Measurements from ENCODE around the gene WASF1.

The WASF1 gene

GRCh38 chr6:110185879-110186278 lies 6.4 kb upstream of the WASF1 start:
- Histone ChIP-seq H3K4me3 (ENCODE audit: low read depth, low read length) (no peak overlapping the region), H3K4me2 (ENCODE audit: low read length) (no peak overlapping the region), H3K79me2 (peaks cover 65% of the 10 kb centered on the region), H3K9me3 (ENCODE audit: control insufficient read depth, low read length) (no peaks in the 10 kb centered on the region), H2AFZ (no peak overlapping the region), H3K36me3 (ENCODE audit: control insufficient read depth, insufficient read depth, low read length) (no peaks in the 10 kb centered on the region), H3K27ac (no peak overlapping the region), H3K9ac (no peak overlapping the region), H3K4me1 (peaks cover 20% of the 10 kb centered on the region), H3K27me3 (ENCODE audit: control insufficient read depth, insufficient read depth, low read length) (no peaks in the 10 kb centered on the region)
- no peak for TF ChIP-seq CTCF (IDR thresholded peaks at IDR 0.05)

- Histone ChIP-seq H3K79me2 (peaks cover 51% of the 10 kb centered on the region), H3K4me1 (peaks cover 18% of the 10 kb centered on the region), H3K4me2 (ENCODE audit: low read length) (no peak overlapping the region), H3K36me3 (ENCODE audit: control insufficient read depth, insufficient read depth, low read length) (no peaks in the 10 kb centered on the region), H3K9me3 (ENCODE audit: control insufficient read depth, low read length) (no peaks in the 10 kb centered on the region), H2AFZ (no peak overlapping the region), H3K27me3 (ENCODE audit: control insufficient read depth, insufficient read depth, low read length) (no peaks in the 10 kb centered on the region), H3K27ac (no peak overlapping the region), H3K4me3 (ENCODE audit: low read depth, low read length) (no peak overlapping the region), H3K9ac (no peak overlapping the region)
- no peak for TF ChIP-seq CTCF (IDR thresholded peaks at IDR 0.05)
Measured at GRCh38 chr6:110183292-110183885, 3.9 kb upstream of the WASF1 start.

DNA sequence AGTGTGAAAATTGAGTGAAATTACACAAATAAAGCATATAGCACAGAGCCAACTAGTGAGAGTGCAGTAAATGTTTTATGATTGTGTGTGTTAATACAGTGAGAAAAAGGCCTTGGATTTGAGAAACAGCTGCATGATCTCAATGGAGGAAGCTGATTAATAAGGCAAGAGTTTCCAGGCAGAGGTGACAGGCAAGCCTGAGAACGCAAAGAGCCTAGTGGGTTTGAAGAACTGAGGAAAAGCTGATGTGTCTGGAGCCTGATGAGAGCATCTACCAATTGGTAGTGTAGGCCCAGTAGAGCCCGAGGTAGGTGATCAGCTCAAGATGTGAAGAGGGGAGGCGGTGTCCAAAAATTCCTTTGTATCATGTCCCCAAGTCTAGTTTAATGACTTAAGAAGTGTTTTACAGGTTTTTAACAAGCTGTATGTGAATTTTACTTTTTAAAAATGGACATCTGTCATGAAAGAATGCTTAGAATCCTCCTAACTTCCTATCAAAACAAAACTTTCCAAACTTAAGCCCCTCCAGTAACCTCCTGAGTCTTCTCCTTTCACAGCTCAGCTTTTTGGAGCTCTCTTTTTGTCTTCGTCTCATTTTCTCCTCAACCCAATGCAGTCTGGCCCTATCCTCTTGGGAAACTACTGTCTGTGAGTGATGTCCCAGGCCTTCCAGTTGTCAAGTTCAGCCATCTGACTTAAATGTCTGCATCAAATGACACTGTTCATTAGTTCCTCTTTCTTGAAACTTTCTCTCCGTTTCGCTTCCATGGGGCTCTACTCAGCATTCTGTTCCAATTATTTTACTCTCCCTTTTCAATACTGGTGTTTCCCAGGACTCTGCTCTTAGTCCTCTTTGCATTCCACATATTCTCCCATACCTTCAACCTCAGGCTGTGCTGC lies 1.9 kb upstream of the WASF1 start:
- Histone ChIP-seq H3K27me3 (ENCODE audit: control insufficient read depth, insufficient read depth, low read length) (no peaks in the 10 kb centered on the region), H3K9ac (no peak overlapping the region), H2AFZ (peak overlapping the region; percentile 99), H3K4me2 (ENCODE audit: low read length) (peak overlapping the region; percentile 93), H3K9me3 (ENCODE audit: control insufficient read depth, low read length) (no peaks in the 10 kb centered on the region), H3K4me1 (peaks cover 18% of the 10 kb centered on the region), H3K4me3 (ENCODE audit: low read depth, low read length) (peak overlapping the region; percentile 87), H3K27ac (no peak overlapping the region), H3K79me2 (peaks cover 39% of the 10 kb centered on the region), H3K36me3 (ENCODE audit: control insufficient read depth, insufficient read depth, low read length) (no peaks in the 10 kb centered on the region)
- TF ChIP-seq CTCF (IDR thresholded peaks at IDR 0.05): no peak

GRCh38 chr6:110180228-110181008 lies 948 bp upstream of the WASF1 start, which contains the start of gene CDC40:
CDC40 (plus strand) TSS chr6:110180427; CDS start chr6:110180445, 18 bp downstream.
- H2AFZ ChIP-seq: peak within 1 kb of the TSS; percentile 99
- no peaks in the 10 kb centered on the region for H3K27me3 ChIP-seq (ENCODE audit: control insufficient read depth, insufficient read depth, low read length)
- H3K79me2 ChIP-seq: peaks cover 35% of the 10 kb centered on the region
- TF ChIP-seq CTCF (IDR thresholded peaks at IDR 0.05): no peak
- peak within 1 kb of the TSS; percentile 93 for H3K4me2 ChIP-seq (ENCODE audit: low read length)
- H3K4me3 ChIP-seq (ENCODE audit: low read depth, low read length): peak within 1 kb of the TSS; percentile 87
- no peaks in the 10 kb centered on the region for H3K36me3 ChIP-seq (ENCODE audit: control insufficient read depth, insufficient read depth, low read length)
- no peaks in the 10 kb centered on the region for H3K9me3 ChIP-seq (ENCODE audit: control insufficient read depth, low read length)
- H3K4me1 ChIP-seq: peaks cover 18% of the 10 kb centered on the region
- peak within 1 kb of the TSS; percentile 20 for H3K9ac ChIP-seq
- peak within 1 kb of the TSS; percentile 74 for H3K27ac ChIP-seq

All from parathyroid adenoma (tissue), 2 donors.